WTC11 (cell line): ENCODE results near the gene FAM124B. TPM values are rescaled to one million over a fixed set of nuclear protein-coding genes. Genes with fewer than 3 reads are reported as not detected.

ENCODE experiments used
- ATAC-seq: fragments of 200-7000 bp; cut with Tn5 transposase; 2 replicates; pipeline ENCODE4 v1.10.0; 2021; ENCODE audit warnings: mild to moderate bottlenecking, moderate library complexity
- CTCF ChIA-PET: fragments of 300-600 bp; sonication (Branson Sonifier 250); formaldehyde crosslinking; loops from one replicate; lab custom pipeline; 2021; ENCODE audit warnings: antibody characterized with exemption; lab: Charles Lee
- POLR2A ChIA-PET: fragments of 350-600 bp; sonication (Branson Sonifier 250); formaldehyde crosslinking; loops from one replicate; lab custom pipeline; 2021; ENCODE audit warnings: antibody characterized with exemption; lab: Charles Lee
- DNase-seq: peaks from one replicate; pipeline ENCODE4 v3.0.0; 2021; ENCODE audit warnings: low spot score
- H3K27ac Mint-ChIP-seq: 2 replicates; pipeline ENCODE4 v1.8.0; 2021; ENCODE audit warnings: mixed read lengths
- H3K27me3 Mint-ChIP-seq: 2 replicates; pipeline ENCODE4 v1.8.0; 2021; ENCODE audit warnings: low read depth, mild to moderate bottlenecking, moderate library complexity, mixed read lengths
- H3K36me3 Mint-ChIP-seq: 2 replicates; pipeline ENCODE4 v1.8.0; 2021; ENCODE audit warnings: mixed read lengths
- H3K4me1 Mint-ChIP-seq: 2 replicates; pipeline ENCODE4 v1.8.0; 2022; ENCODE audit warnings: mixed read lengths
- H3K4me3 Mint-ChIP-seq: 2 replicates; pipeline ENCODE4 v1.8.0; 2021; ENCODE audit warnings: mild to moderate bottlenecking, moderate library complexity, mixed read lengths
- H3K9me3 Mint-ChIP-seq: 2 replicates; pipeline ENCODE4 v1.8.0; 2021; ENCODE audit warnings: mixed read lengths
- CBFB ChIP-seq: sonication (generic); formaldehyde crosslinking; IDR thresholded peaks from 2 replicates; pipeline ENCODE4 v1.8.1; 2022; ENCODE audit warnings: mild to moderate bottlenecking, low read depth, missing genetic modification reagents
- CREB1 ChIP-seq: sonication (generic); formaldehyde crosslinking; IDR thresholded peaks from 2 replicates; pipeline ENCODE4 v1.8.0; 2023; ENCODE audit warnings: mild to moderate bottlenecking, missing genetic modification reagents
- ETV6 ChIP-seq: sonication (generic); formaldehyde crosslinking; IDR thresholded peaks from 2 replicates; pipeline ENCODE4 v1.8.1; 2022; ENCODE audit warnings: mild to moderate bottlenecking, missing genetic modification reagents
- JAZF1 ChIP-seq: fragments of 250-450 bp; sonication (Bioruptor Pico); IDR thresholded peaks from 2 replicates; pipeline ENCODE4 v1.9.0; 2021; ENCODE audit warnings: moderate library complexity, mild to moderate bottlenecking, inconsistent platforms
- MYBL2 ChIP-seq: sonication (generic); formaldehyde crosslinking; IDR thresholded peaks from 2 replicates; pipeline ENCODE4 v1.8.1; 2023; ENCODE audit warnings: mild to moderate bottlenecking, moderate library complexity, missing genetic modification reagents
- NR2C2 ChIP-seq: sonication (generic); formaldehyde crosslinking; IDR thresholded peaks from 2 replicates; pipeline ENCODE4 v1.8.0; 2022; ENCODE audit warnings: mild to moderate bottlenecking, missing genetic modification reagents
- RELA ChIP-seq: sonication (generic); formaldehyde crosslinking; IDR thresholded peaks from 2 replicates; pipeline ENCODE4 v1.8.1; 2022; ENCODE audit warnings: missing genetic modification reagents, mild to moderate bottlenecking, borderline replicate concordance
- SMAD3 ChIP-seq: sonication (generic); formaldehyde crosslinking; IDR thresholded peaks from 2 replicates; pipeline ENCODE4 v1.8.0; 2022; ENCODE audit warnings: missing genetic modification reagents, mild to moderate bottlenecking, borderline replicate concordance
- SOX15 ChIP-seq: fragments of 250-450 bp; sonication (Bioruptor Pico); IDR thresholded peaks from 2 replicates; pipeline ENCODE4 v1.9.0; 2021; ENCODE audit warnings: mild to moderate bottlenecking
- ZNF121 ChIP-seq: sonication (generic); formaldehyde crosslinking; IDR thresholded peaks from 2 replicates; pipeline ENCODE4 v1.8.0; 2023; ENCODE audit warnings: missing genetic modification reagents
- total RNA-seq: library from RNA; stranded (reverse); gene quantifications from 3 replicates; pipeline ENCODE4 v1.2.3, GENCODE V29; 2021
- TF ChIP-seq, protein P1 (sequence below): fragments of 250-450 bp; sonication (Bioruptor Pico); IDR thresholded peaks from 2 replicates; pipeline ENCODE4 v1.9.0; 2021; ENCODE audit warnings: moderate library complexity, mild to moderate bottlenecking, inconsistent platforms, borderline replicate concordance
- TF ChIP-seq, protein P2 (sequence below): fragments of 250-450 bp; sonication (Bioruptor Pico); IDR thresholded peaks from 2 replicates; pipeline ENCODE4 v1.8.0; 2021; ENCODE audit warnings: mild to moderate bottlenecking
- TF ChIP-seq, protein P3 (sequence below): sonication (generic); formaldehyde crosslinking; IDR thresholded peaks from 2 replicates; pipeline ENCODE4 v1.8.1; 2023; ENCODE audit warnings: mild to moderate bottlenecking, missing genetic modification reagents, moderate library complexity
- TF ChIP-seq, protein P4 (sequence below): sonication (generic); formaldehyde crosslinking; IDR thresholded peaks from 2 replicates; pipeline ENCODE4 v1.8.0; 2022; ENCODE audit warnings: mild to moderate bottlenecking, missing genetic modification reagents
- TF ChIP-seq, protein P5 (sequence below): sonication (generic); formaldehyde crosslinking; IDR thresholded peaks from 2 replicates; pipeline ENCODE4 v1.8.1; 2022; ENCODE audit warnings: missing genetic modification reagents, borderline replicate concordance
- TF ChIP-seq, protein P6 (sequence below): sonication (generic); formaldehyde crosslinking; conservative IDR thresholded peaks from 2 replicates; pipeline ENCODE4 v1.8.1; 2023; ENCODE audit warnings: mild to moderate bottlenecking, low read depth, missing genetic modification reagents, moderate library complexity
- TF ChIP-seq, protein P7 (sequence below): sonication (generic); formaldehyde crosslinking; IDR thresholded peaks from 2 replicates; pipeline ENCODE4 v1.8.1; 2022; ENCODE audit warnings: mild to moderate bottlenecking, moderate library complexity, missing genetic modification reagents
- TF ChIP-seq, protein P8 (sequence below): sonication (generic); formaldehyde crosslinking; IDR thresholded peaks from 2 replicates; pipeline ENCODE4 v1.8.0; 2023; ENCODE audit warnings: missing genetic modification reagents, mild to moderate bottlenecking, borderline replicate concordance

FAM124B gene
- total RNA-seq, 1 experiment from 2014 or later: 3.7 TPM

DNA sequence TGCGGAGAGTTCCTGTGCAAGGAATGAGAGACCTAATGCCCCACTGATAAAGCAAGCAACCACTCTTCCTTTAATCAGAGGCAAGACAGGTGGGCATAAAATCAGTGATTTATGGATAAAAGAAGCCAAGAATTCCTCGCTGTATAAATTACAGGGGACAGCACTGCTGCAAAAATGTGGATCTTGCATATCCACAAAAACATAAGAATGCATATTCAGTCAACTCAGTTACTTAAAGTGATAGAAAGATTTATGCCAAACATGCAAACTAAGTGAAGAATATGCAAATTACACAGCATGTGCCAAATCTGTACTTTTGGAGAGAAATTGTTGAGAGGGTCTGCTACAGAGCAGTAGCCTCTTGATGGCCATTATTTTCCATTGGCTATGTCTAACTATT lies 67.2 kb downstream of the FAM124B start:
- no peak for TF ChIP-seq CREB1 (CRISPR knock-in tag)
- no peak for TF ChIP-seq MYBL2
- TF ChIP-seq, protein P1, sequence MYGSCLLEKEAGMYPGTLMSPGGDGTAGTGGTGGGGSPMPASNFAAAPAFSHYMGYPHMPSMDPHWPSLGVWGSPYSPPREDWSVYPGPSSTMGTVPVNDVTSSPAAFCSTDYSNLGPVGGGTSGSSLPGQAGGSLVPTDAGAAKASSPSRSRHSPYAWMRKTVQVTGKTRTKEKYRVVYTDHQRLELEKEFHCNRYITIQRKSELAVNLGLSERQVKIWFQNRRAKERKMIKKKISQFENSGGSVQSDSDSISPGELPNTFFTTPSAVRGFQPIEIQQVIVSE (CRISPR knock-in tag): no peak
- TF ChIP-seq, protein P2, sequence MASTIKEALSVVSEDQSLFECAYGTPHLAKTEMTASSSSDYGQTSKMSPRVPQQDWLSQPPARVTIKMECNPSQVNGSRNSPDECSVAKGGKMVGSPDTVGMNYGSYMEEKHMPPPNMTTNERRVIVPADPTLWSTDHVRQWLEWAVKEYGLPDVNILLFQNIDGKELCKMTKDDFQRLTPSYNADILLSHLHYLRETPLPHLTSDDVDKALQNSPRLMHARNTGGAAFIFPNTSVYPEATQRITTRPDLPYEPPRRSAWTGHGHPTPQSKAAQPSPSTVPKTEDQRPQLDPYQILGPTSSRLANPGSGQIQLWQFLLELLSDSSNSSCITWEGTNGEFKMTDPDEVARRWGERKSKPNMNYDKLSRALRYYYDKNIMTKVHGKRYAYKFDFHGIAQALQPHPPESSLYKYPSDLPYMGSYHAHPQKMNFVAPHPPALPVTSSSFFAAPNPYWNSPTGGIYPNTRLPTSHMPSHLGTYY: no peak
- no peak for TF ChIP-seq ETV6
- TF ChIP-seq, protein P3, sequence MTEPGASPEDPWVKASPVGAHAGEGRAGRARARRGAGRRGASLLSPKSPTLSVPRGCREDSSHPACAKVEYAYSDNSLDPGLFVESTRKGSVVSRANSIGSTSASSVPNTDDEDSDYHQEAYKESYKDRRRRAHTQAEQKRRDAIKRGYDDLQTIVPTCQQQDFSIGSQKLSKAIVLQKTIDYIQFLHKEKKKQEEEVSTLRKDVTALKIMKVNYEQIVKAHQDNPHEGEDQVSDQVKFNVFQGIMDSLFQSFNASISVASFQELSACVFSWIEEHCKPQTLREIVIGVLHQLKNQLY (CRISPR knock-in tag): no peak
- TF ChIP-seq, protein P4, sequence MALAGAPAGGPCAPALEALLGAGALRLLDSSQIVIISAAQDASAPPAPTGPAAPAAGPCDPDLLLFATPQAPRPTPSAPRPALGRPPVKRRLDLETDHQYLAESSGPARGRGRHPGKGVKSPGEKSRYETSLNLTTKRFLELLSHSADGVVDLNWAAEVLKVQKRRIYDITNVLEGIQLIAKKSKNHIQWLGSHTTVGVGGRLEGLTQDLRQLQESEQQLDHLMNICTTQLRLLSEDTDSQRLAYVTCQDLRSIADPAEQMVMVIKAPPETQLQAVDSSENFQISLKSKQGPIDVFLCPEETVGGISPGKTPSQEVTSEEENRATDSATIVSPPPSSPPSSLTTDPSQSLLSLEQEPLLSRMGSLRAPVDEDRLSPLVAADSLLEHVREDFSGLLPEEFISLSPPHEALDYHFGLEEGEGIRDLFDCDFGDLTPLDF: no peak
- TF ChIP-seq ZNF121 (CRISPR knock-in tag): no peak
- DNase-seq (no peak), ATAC-seq (no peak)
- H3K9me3 Mint-ChIP-seq: peaks cover 14% of the 10 kb centered on the region
- CTCF ChIA-PET: no interaction called here
- H3K4me1 Mint-ChIP-seq: no peaks in the 10 kb centered on the region
- H3K36me3 Mint-ChIP-seq: no peaks in the 10 kb centered on the region
- H3K27ac Mint-ChIP-seq: no peak overlapping the region
- no peaks in the 10 kb centered on the region; the same call in 1 of the 2 replicates for H3K27me3 Mint-ChIP-seq
- no peak overlapping the region for H3K4me3 Mint-ChIP-seq
- POLR2A ChIA-PET: no interaction called here

DNA sequence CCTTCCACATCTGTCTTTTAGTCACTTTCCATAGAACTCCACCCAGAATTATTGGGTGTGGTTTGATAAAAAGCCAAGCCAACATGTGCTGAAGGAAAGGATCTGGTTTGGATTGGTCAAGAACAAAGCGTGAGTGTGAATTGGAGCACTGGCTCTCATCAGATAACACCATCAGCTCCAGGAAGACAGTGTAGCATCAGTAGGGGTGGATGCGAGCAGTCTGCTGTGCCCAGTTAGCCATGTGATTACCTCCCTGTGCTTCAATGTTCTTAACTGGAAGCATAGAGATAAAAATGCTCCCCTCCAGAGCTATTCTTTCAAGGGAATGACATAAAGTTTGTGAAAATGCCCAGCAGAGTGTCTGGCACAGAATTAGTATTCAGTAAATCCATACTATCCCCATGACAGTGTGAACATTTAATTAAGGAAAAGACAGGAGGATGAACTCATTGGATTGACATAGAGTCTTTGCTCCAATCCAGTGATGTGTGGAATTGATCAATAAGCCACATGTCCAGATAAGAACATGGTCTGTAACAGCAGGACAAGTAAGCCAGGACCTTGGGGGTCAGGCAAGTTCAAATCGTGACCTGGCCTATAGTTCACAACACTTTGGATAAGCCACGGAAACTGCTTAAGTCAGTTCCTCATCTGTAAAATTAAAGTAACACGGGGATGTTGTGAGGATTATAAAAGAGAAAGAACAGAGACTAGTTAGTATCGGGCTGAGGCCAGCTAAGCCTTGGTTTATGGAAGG lies 68.0 kb downstream of the FAM124B start:
- POLR2A ChIA-PET: no interaction called here
- TF ChIP-seq, protein P5, sequence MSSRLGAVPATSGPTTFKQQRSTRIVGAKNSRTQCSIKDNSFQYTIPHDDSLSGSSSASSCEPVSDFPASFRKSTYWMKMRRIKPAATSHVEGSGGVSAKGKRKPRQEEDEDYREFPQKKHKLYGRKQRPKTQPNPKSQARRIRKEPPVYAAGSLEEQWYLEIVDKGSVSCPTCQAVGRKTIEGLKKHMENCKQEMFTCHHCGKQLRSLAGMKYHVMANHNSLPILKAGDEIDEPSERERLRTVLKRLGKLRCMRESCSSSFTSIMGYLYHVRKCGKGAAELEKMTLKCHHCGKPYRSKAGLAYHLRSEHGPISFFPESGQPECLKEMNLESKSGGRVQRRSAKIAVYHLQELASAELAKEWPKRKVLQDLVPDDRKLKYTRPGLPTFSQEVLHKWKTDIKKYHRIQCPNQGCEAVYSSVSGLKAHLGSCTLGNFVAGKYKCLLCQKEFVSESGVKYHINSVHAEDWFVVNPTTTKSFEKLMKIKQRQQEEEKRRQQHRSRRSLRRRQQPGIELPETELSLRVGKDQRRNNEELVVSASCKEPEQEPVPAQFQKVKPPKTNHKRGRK (CRISPR knock-in tag): no peak
- TF ChIP-seq JAZF1: no peak
- TF ChIP-seq RELA: no peak
- TF ChIP-seq, protein P6, sequence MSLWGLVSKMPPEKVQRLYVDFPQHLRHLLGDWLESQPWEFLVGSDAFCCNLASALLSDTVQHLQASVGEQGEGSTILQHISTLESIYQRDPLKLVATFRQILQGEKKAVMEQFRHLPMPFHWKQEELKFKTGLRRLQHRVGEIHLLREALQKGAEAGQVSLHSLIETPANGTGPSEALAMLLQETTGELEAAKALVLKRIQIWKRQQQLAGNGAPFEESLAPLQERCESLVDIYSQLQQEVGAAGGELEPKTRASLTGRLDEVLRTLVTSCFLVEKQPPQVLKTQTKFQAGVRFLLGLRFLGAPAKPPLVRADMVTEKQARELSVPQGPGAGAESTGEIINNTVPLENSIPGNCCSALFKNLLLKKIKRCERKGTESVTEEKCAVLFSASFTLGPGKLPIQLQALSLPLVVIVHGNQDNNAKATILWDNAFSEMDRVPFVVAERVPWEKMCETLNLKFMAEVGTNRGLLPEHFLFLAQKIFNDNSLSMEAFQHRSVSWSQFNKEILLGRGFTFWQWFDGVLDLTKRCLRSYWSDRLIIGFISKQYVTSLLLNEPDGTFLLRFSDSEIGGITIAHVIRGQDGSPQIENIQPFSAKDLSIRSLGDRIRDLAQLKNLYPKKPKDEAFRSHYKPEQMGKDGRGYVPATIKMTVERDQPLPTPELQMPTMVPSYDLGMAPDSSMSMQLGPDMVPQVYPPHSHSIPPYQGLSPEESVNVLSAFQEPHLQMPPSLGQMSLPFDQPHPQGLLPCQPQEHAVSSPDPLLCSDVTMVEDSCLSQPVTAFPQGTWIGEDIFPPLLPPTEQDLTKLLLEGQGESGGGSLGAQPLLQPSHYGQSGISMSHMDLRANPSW: no peak
- no peak for TF ChIP-seq CBFB
- TF ChIP-seq NR2C2 (CRISPR knock-in tag): no peak
- no peak for TF ChIP-seq SMAD3 (CRISPR knock-in tag)
- TF ChIP-seq, protein P7, sequence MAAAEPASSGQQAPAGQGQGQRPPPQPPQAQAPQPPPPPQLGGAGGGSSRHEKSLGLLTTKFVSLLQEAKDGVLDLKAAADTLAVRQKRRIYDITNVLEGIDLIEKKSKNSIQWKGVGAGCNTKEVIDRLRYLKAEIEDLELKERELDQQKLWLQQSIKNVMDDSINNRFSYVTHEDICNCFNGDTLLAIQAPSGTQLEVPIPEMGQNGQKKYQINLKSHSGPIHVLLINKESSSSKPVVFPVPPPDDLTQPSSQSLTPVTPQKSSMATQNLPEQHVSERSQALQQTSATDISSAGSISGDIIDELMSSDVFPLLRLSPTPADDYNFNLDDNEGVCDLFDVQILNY (CRISPR knock-in tag): no peak
- TF ChIP-seq, protein P8, sequence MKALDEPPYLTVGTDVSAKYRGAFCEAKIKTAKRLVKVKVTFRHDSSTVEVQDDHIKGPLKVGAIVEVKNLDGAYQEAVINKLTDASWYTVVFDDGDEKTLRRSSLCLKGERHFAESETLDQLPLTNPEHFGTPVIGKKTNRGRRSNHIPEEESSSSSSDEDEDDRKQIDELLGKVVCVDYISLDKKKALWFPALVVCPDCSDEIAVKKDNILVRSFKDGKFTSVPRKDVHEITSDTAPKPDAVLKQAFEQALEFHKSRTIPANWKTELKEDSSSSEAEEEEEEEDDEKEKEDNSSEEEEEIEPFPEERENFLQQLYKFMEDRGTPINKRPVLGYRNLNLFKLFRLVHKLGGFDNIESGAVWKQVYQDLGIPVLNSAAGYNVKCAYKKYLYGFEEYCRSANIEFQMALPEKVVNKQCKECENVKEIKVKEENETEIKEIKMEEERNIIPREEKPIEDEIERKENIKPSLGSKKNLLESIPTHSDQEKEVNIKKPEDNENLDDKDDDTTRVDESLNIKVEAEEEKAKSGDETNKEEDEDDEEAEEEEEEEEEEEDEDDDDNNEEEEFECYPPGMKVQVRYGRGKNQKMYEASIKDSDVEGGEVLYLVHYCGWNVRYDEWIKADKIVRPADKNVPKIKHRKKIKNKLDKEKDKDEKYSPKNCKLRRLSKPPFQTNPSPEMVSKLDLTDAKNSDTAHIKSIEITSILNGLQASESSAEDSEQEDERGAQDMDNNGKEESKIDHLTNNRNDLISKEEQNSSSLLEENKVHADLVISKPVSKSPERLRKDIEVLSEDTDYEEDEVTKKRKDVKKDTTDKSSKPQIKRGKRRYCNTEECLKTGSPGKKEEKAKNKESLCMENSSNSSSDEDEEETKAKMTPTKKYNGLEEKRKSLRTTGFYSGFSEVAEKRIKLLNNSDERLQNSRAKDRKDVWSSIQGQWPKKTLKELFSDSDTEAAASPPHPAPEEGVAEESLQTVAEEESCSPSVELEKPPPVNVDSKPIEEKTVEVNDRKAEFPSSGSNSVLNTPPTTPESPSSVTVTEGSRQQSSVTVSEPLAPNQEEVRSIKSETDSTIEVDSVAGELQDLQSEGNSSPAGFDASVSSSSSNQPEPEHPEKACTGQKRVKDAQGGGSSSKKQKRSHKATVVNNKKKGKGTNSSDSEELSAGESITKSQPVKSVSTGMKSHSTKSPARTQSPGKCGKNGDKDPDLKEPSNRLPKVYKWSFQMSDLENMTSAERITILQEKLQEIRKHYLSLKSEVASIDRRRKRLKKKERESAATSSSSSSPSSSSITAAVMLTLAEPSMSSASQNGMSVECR: no peak
- TF ChIP-seq SOX15 (CRISPR knock-in tag): no peak
- Mint-ChIP-seq H3K4me3 (no peak overlapping the region), H3K4me1 (no peaks in the 10 kb centered on the region), H3K36me3 (no peaks in the 10 kb centered on the region), H3K9me3 (peaks cover 14% of the 10 kb centered on the region), H3K27ac (no peak overlapping the region), H3K27me3 (no peaks in the 10 kb centered on the region; the same call in 1 of the 2 replicates)
- CTCF ChIA-PET: interaction anchor here (0.7 kb wide), 1 partner anchor 65 kb away, joined by 3 read pairs; no protein-coding TSS in a partner anchor
- DNase-seq (no peak), ATAC-seq (no peak)
